GM23248 (cell line): ENCODE data around the gene FBXO10. TPM values are rescaled to one million over a fixed set of nuclear protein-coding genes. Genes with fewer than 3 reads are reported as not detected.
A peak's percentile ranks its signal among the peaks of the same experiment; 100 is the strongest.

ENCODE experiments used
- DNase-seq: peaks from one replicate; pipeline ENCODE4 v3.0.0-alpha.2; 2015
- H2AFZ ChIP-seq: fragments of 200-600 bp; sonication (generic); 2 replicates; pipeline ENCODE4 v1.6.1; 2016; ENCODE audit warnings: antibody characterized with exemption
- H3F3A ChIP-seq: fragments of 200-600 bp; sonication (generic); 2 replicates; pipeline ENCODE4 v1.6.1; 2016; ENCODE audit warnings: mild to moderate bottlenecking, antibody characterized with exemption, mixed run types; ENCODE audit not compliant: insufficient read depth
- H3K27ac ChIP-seq: fragments of 200-600 bp; sonication (generic); 2 replicates; pipeline ENCODE4 v1.5.1; 2016; ENCODE audit warnings: mild to moderate bottlenecking
- H3K27me3 ChIP-seq: fragments of 200-600 bp; sonication (generic); replicated peaks from 2 replicates; pipeline ENCODE4 v1.6.1; 2016; ENCODE audit warnings: mild to moderate bottlenecking; ENCODE audit not compliant: insufficient read depth
- H3K36me3 ChIP-seq: fragments of 200-600 bp; sonication (generic); 2 replicates; pipeline ENCODE4 v1.6.1; 2016; ENCODE audit warnings: low read depth, mild to moderate bottlenecking
- H3K4me1 ChIP-seq: fragments of 200-600 bp; sonication (generic); 2 replicates; pipeline ENCODE4 v1.6.1; 2016; ENCODE audit warnings: mild to moderate bottlenecking; ENCODE audit not compliant: insufficient read depth
- H3K4me2 ChIP-seq: fragments of 200-600 bp; sonication (generic); one replicate; pipeline ENCODE4 v1.6.1; 2016; ENCODE audit warnings: mild to moderate bottlenecking; ENCODE audit not compliant: unreplicated experiment
- H3K4me3 ChIP-seq: fragments of 200-600 bp; sonication (generic); 2 replicates; pipeline ENCODE4 v1.5.1; 2016; ENCODE audit warnings: mild to moderate bottlenecking
- H3K79me2 ChIP-seq: fragments of 200-600 bp; sonication (generic); 2 replicates; pipeline ENCODE4 v1.6.1; 2016; ENCODE audit warnings: mild to moderate bottlenecking; ENCODE audit not compliant: insufficient read depth
- H3K9ac ChIP-seq: fragments of 200-600 bp; sonication (generic); 2 replicates; pipeline ENCODE4 v1.6.1; 2016; ENCODE audit warnings: mild to moderate bottlenecking
- H3K9me2 ChIP-seq: fragments of 200-600 bp; sonication (generic); 2 replicates; pipeline ENCODE4 v1.6.1; 2016; ENCODE audit warnings: mixed run types, mild to moderate bottlenecking, moderate library complexity; ENCODE audit not compliant: insufficient read depth
- H3K9me3 ChIP-seq: fragments of 200-600 bp; sonication (generic); one replicate; pipeline ENCODE4 v1.6.1; 2017; ENCODE audit warnings: low read depth
- H4K20me1 ChIP-seq: fragments of 200-600 bp; sonication (generic); 2 replicates; pipeline ENCODE4 v1.6.0; 2016; ENCODE audit not compliant: insufficient read depth
- EZH2 ChIP-seq: fragments of 200-600 bp; sonication (generic); IDR thresholded peaks from 2 replicates; pipeline ENCODE4 v1.6.1; 2018; ENCODE audit warnings: antibody characterized with exemption, mild to moderate bottlenecking; ENCODE audit not compliant: insufficient read depth, poor library complexity, severe bottlenecking
- EZH2phosphoT487 ChIP-seq: fragments of 200-600 bp; sonication (generic); IDR thresholded peaks from 2 replicates; pipeline ENCODE4 v1.6.1; 2018; ENCODE audit warnings: antibody characterized with exemption, moderate library complexity, mild to moderate bottlenecking, low read depth; ENCODE audit not compliant: insufficient read depth
- WGBS, 2 experiments: methylation state at CpG; one replicate each; pipeline ENCODE4 v1.1.6; 2015 to 2017; ENCODE audit warnings: low lambda C conversion rate in 2 of 2, low coverage in 1 of 2; ENCODE audit errors: missing lambda C conversion rate in 2 of 2; 5-methylcytosine and 5-hydroxymethylcytosine counted together
- in situ Hi-C: fragments of 300-500 bp; cut with MboI; formaldehyde crosslinking; loops from 2 replicates; pipeline ENCODE4 v1.15.0; 2020
- polyA plus RNA-seq: library from polyadenylated mRNA; unstranded; fragments of >200 nt; fragmentation: Nextera tagmentation; extraction: Ambion mirVana; gene quantifications from 2 replicates; pipeline ENCODE4 v1.2.1, GENCODE V29; 2016
- total RNA-seq: library from RNA; depleted of rRNA; stranded (reverse); fragments of >200 nt; shearing (Covaris generic); gene quantifications from 2 replicates; pipeline ENCODE4 v1.2.3, GENCODE V29; 2014; rRNA removed

Gene FBXO10
- total and polyA plus RNA-seq, 2 experiments from 2014 or later: 4.4 to 9.9 TPM

GRCh38 chr9:37464426-37465248, 111.5 kb downstream of the FBXO10 start:
- Histone ChIP-seq H3K4me1 (peaks cover 15% of the 10 kb centered on the region), H3K4me3 (peak overlapping the region; percentile 83), H3K9me3 (no peaks in the 10 kb centered on the region), H2AFZ (peak overlapping the region; percentile 75), H4K20me1 (no peaks in the 10 kb centered on the region), H3F3A (peaks cover 15% of the 10 kb centered on the region; the same call in 1 of the 2 replicates), H3K4me2 (peak overlapping the region; percentile 94), H3K27me3 (no peaks in the 10 kb centered on the region), H3K79me2 (peaks cover 49% of the 10 kb centered on the region), H3K27ac (peak overlapping the region; percentile 98), H3K9me2 (no peaks in the 10 kb centered on the region), H3K36me3 (no peaks in the 10 kb centered on the region), H3K9ac (peak overlapping the region; percentile 92)
- TF ChIP-seq EZH2 (no peak), EZH2phosphoT487 (no peak)
- WGBS, 2 experiments: 1 to 2% methylated on average over 36 to 44 of the region's 47 CpGs
- in situ Hi-C loops: no loop called here
- DNase-seq: peak; percentile 89

- peak; percentile 57 for DNase-seq
- TF ChIP-seq EZH2 (no peak), EZH2phosphoT487 (no peak)
- H3K9me3 ChIP-seq: no peaks in the 10 kb centered on the region
- H3K27ac ChIP-seq: peak overlapping the region; percentile 98
- H3K4me1 ChIP-seq: peaks cover 15% of the 10 kb centered on the region
- no peaks in the 10 kb centered on the region for H3K9me2 ChIP-seq
- peak overlapping the region; percentile 83 for H3K4me3 ChIP-seq
- peaks cover 15% of the 10 kb centered on the region; the same call in 1 of the 2 replicates for H3F3A ChIP-seq
- no peaks in the 10 kb centered on the region for H4K20me1 ChIP-seq
- H3K79me2 ChIP-seq: peaks cover 56% of the 10 kb centered on the region
- H3K9ac ChIP-seq: peak overlapping the region; percentile 92
- H3K36me3 ChIP-seq: no peaks in the 10 kb centered on the region
- in situ Hi-C loops: no loop called here
- peak overlapping the region; percentile 75 for H2AFZ ChIP-seq
- no peaks in the 10 kb centered on the region for H3K27me3 ChIP-seq
- 2 to 5% methylated on average over 3 of the region's 3 CpGs for WGBS, 2 experiments
- H3K4me2 ChIP-seq: peak overlapping the region; percentile 94
Observed at GRCh38 chr9:37464006-37464405, 112.2 kb downstream of the FBXO10 start.

Other genes starting within 250 kb of the FBXO10 start
- gene GRHPR, start 153.7 kb downstream of the FBXO10 start, total RNA-seq: 146 and 160 TPM in 2 replicates
- 124 and 125 TPM in 2 replicates for gene GRHPR, start 153.7 kb downstream of the FBXO10 start, polyA plus RNA-seq
- 8.3 and 8.7 TPM in 2 replicates for gene ZBTB5, start 110.9 kb downstream of the FBXO10 start, total RNA-seq
- gene ZBTB5, start 110.9 kb downstream of the FBXO10 start, polyA plus RNA-seq: 1.8 and 1.9 TPM in 2 replicates
- 27.5 and 27.8 TPM in 2 replicates for gene POLR1E, start 90.4 kb downstream of the FBXO10 start, total RNA-seq
- gene POLR1E, start 90.4 kb downstream of the FBXO10 start, polyA plus RNA-seq: 16.5 and 16.9 TPM in 2 replicates
- gene TOMM5, start 16.2 kb upstream of the FBXO10 start, total RNA-seq: 122 and 130 TPM in 2 replicates
- gene TOMM5, start 16.2 kb upstream of the FBXO10 start, polyA plus RNA-seq: 282 and 288 TPM in 2 replicates
- not detected in 2 replicates for gene FRMPD1, start 74.6 kb upstream of the FBXO10 start, total RNA-seq
- not detected in 2 replicates for gene FRMPD1, start 74.6 kb upstream of the FBXO10 start, polyA plus RNA-seq
- gene TRMT10B, start 177.4 kb upstream of the FBXO10 start, total RNA-seq: 1.5 and 2.8 TPM in 2 replicates
- gene TRMT10B, start 177.4 kb upstream of the FBXO10 start, polyA plus RNA-seq: 6.0 and 6.7 TPM in 2 replicates
- 30.1 and 38.8 TPM in 2 replicates for gene EXOSC3, start 208.7 kb upstream of the FBXO10 start, total RNA-seq
- gene EXOSC3, start 208.7 kb upstream of the FBXO10 start, polyA plus RNA-seq: 59.0 and 61.5 TPM in 2 replicates
- 15.8 and 18.2 TPM in 2 replicates for gene DCAF10, start 224.4 kb upstream of the FBXO10 start, total RNA-seq
- 20.5 and 20.9 TPM in 2 replicates for gene DCAF10, start 224.4 kb upstream of the FBXO10 start, polyA plus RNA-seq